PC-3 (cell line): ENCODE results near the gene ZNF43. TPM values are rescaled to one million over a fixed set of nuclear protein-coding genes. Genes with fewer than 3 reads are reported as not detected.

Source experiments
- ATAC-seq: fragments of 200-7000 bp; cut with Tn5 transposase; 2 replicates; pipeline ENCODE4 v1.9.1; 2020; ENCODE audit warnings: mild to moderate bottlenecking, moderate library complexity
- BruUV-seq: library from RNA; stranded (reverse); fragments of 400-500 nt; replicated peaks from 2 replicates; lab custom pipeline; 2021; lab: Mats Ljungman, UMichigan
- CTCF ChIA-PET: fragments of 300-600 bp; sonication (Branson Sonifier 250); formaldehyde crosslinking; loops from one replicate; lab custom pipeline; 2022; ENCODE audit warnings: antibody characterized with exemption; lab: Charles Lee
- POLR2A ChIA-PET: fragments of 300-600 bp; sonication (Branson Sonifier 250); formaldehyde crosslinking; loops from one replicate; lab custom pipeline; 2022; ENCODE audit warnings: antibody characterized with exemption; ENCODE audit not compliant: unreplicated experiment; lab: Charles Lee
- DNase-seq: peaks from one replicate; pipeline ENCODE4 v3.0.0-alpha.2; 2015
- H2AFZ ChIP-seq: fragments of 300-600 bp; sonication (generic); 2 replicates; pipeline ENCODE4 v1.6.0; 2016; ENCODE audit warnings: antibody characterized with exemption, low read length
- H3F3A ChIP-seq: fragments of 300-600 bp; sonication (generic); one replicate; pipeline ENCODE4 v1.6.0; 2017; ENCODE audit warnings: antibody characterized with exemption, low read length, control low read depth, mild to moderate bottlenecking; ENCODE audit not compliant: unreplicated experiment
- H3K27ac ChIP-seq: fragments of 300-600 bp; sonication (generic); 2 replicates; pipeline ENCODE4 v1.5.1; 2016; ENCODE audit warnings: mild to moderate bottlenecking, low read length
- H3K27me3 ChIP-seq: fragments of 300-600 bp; sonication (generic); 2 replicates; pipeline ENCODE4 v1.6.1; 2016; ENCODE audit warnings: low read length, mixed read lengths
- H3K36me3 ChIP-seq: fragments of 300-600 bp; sonication (generic); 2 replicates; pipeline ENCODE4 v1.6.1; 2016; ENCODE audit warnings: low read depth, mixed run types, low read length, mixed read lengths
- H3K4me1 ChIP-seq: fragments of 300-600 bp; sonication (generic); 2 replicates; pipeline ENCODE4 v1.5.1; 2016; ENCODE audit warnings: low read length; ENCODE audit not compliant: insufficient read depth
- H3K4me2 ChIP-seq: fragments of 300-600 bp; sonication (generic); 2 replicates; pipeline ENCODE4 v1.6.0; 2016; ENCODE audit warnings: low read length
- H3K4me3 ChIP-seq: fragments of 300-600 bp; sonication (generic); 2 replicates; pipeline ENCODE4 v1.5.1; 2016; ENCODE audit warnings: mild to moderate bottlenecking, low read length, mixed read lengths
- H3K79me2 ChIP-seq: fragments of 300-600 bp; sonication (generic); 2 replicates; pipeline ENCODE4 v1.6.1; 2017; ENCODE audit warnings: low read length, mixed read lengths
- H3K9ac ChIP-seq: fragments of 300-600 bp; sonication (generic); 2 replicates; pipeline ENCODE4 v1.6.0; 2016; ENCODE audit warnings: mild to moderate bottlenecking, low read length
- H3K9me2 ChIP-seq: fragments of 300-600 bp; sonication (generic); replicated peaks from 2 replicates; pipeline ENCODE4 v1.6.1; 2016; ENCODE audit warnings: mixed run types, low read length, mixed read lengths
- H3K9me3 ChIP-seq: fragments of 300-600 bp; sonication (generic); 2 replicates; pipeline ENCODE4 v1.6.1; 2016; ENCODE audit warnings: low read length, mixed read lengths
- H4K20me1 ChIP-seq: fragments of 300-600 bp; sonication (generic); 2 replicates; pipeline ENCODE4 v1.6.1; 2016; ENCODE audit warnings: low read length, mixed read lengths
- CTCF ChIP-seq: fragments of 300-600 bp; sonication (generic); conservative IDR thresholded peaks from 2 replicates; pipeline ENCODE4 v1.5.1; 2017; ENCODE audit warnings: antibody characterized with exemption, low read depth, mild to moderate bottlenecking, low read length
- EZH2 ChIP-seq: fragments of 300-600 bp; sonication (generic); IDR thresholded peaks from one replicate; pipeline ENCODE4 v1.6.1; 2017; ENCODE audit warnings: antibody characterized with exemption, mild to moderate bottlenecking, low read length; ENCODE audit not compliant: unreplicated experiment
- EZH2phosphoT487 ChIP-seq: fragments of 300-600 bp; sonication (generic); IDR thresholded peaks from 2 replicates; pipeline ENCODE4 v1.6.1; 2018; ENCODE audit warnings: mild to moderate bottlenecking, antibody characterized with exemption, low read length, borderline replicate concordance
- intact Hi-C: fragments of 100-400 bp; cut with micrococcal nuclease; formaldehyde crosslinking; loops from 2 replicates; pipeline ENCODE4 v1.9.0; 2023
- total RNA-seq: library from RNA; depleted of rRNA; stranded (reverse); fragments of >200 nt; gene quantifications from 2 replicates; pipeline ENCODE4 v1.2.3, GENCODE V29; 2014

Gene ZNF43
- total RNA-seq, 1 experiment from 2014 or later = 1.9 TPM

GRCh38 chr19:21841488-21842097 lies 5.6 kb upstream of the ZNF43 start:
- BruUV-seq = no TSS peak

GRCh38 chr19:21841081-21841480 lies 5.1 kb upstream of the ZNF43 start:
- Histone ChIP-seq H3K9me3 (peaks cover 4% of the 10 kb centered on the region; the same call in 1 of the 2 replicates), H3K9ac (no peak overlapping the region), H3K4me2 (no peak overlapping the region), H3K27ac (no peak overlapping the region), H3K9me2 (no peaks in the 10 kb centered on the region), H3K4me3 (no peak overlapping the region), H3F3A (no peaks in the 10 kb centered on the region), H3K79me2 (no peaks in the 10 kb centered on the region), H3K27me3 (no peaks in the 10 kb centered on the region), H4K20me1 (no peaks in the 10 kb centered on the region), H3K36me3 (no peaks in the 10 kb centered on the region), H2AFZ (no peak overlapping the region), H3K4me1 (no peaks in the 10 kb centered on the region)
- ChIA-PET CTCF (no interaction called here), POLR2A (no interaction called here)
- TF ChIP-seq EZH2phosphoT487 = no peak
- TF ChIP-seq CTCF = no peak
- no peak for TF ChIP-seq EZH2
- no TSS peak for BruUV-seq
- no peak for ATAC-seq
- intact Hi-C loops = no loop called here
- no peak for DNase-seq

More at GRCh38 chr19:21841488-21842097, 5.6 kb upstream of the ZNF43 start:
- Histone ChIP-seq H3K27me3 (no peaks in the 10 kb centered on the region), H3K9me2 (no peaks in the 10 kb centered on the region), H3K4me2 (no peak overlapping the region), H3K9ac (no peak overlapping the region), H3K9me3 (peaks cover 9% of the 10 kb centered on the region; the same call in 1 of the 2 replicates), H2AFZ (no peak overlapping the region), H3K27ac (no peak overlapping the region), H4K20me1 (no peaks in the 10 kb centered on the region), H3F3A (no peaks in the 10 kb centered on the region), H3K4me3 (no peak overlapping the region), H3K4me1 (no peaks in the 10 kb centered on the region), H3K79me2 (no peaks in the 10 kb centered on the region), H3K36me3 (no peaks in the 10 kb centered on the region; the same call in 1 of the 2 replicates)
- ATAC-seq (no peak), DNase-seq (no peak)
- intact Hi-C loops = no loop called here
- CTCF ChIA-PET = no interaction called here
- POLR2A ChIA-PET = no interaction called here
- TF ChIP-seq EZH2 (no peak), CTCF (no peak), EZH2phosphoT487 (no peak)

GRCh38 chr19:21839976-21840375 lies 4.0 kb upstream of the ZNF43 start:
- no peaks in the 10 kb centered on the region for H3F3A ChIP-seq
- H3K36me3 ChIP-seq = no peaks in the 10 kb centered on the region
- H3K9me3 ChIP-seq = peaks cover 4% of the 10 kb centered on the region; the same call in 1 of the 2 replicates
- H3K4me2 ChIP-seq = no peak overlapping the region
- H3K79me2 ChIP-seq = no peaks in the 10 kb centered on the region
- TF ChIP-seq EZH2phosphoT487 = no peak
- TF ChIP-seq CTCF = no peak
- no peak for TF ChIP-seq EZH2
- H3K9ac ChIP-seq = no peak overlapping the region
- no peaks in the 10 kb centered on the region for H4K20me1 ChIP-seq
- H3K4me1 ChIP-seq = no peaks in the 10 kb centered on the region
- POLR2A ChIA-PET = no interaction called here
- ATAC-seq = no peak
- no peak for DNase-seq
- H3K27me3 ChIP-seq = no peaks in the 10 kb centered on the region
- H3K27ac ChIP-seq = no peak overlapping the region
- no peak overlapping the region for H2AFZ ChIP-seq
- H3K9me2 ChIP-seq = no peaks in the 10 kb centered on the region
- intact Hi-C loops = no loop called here
- BruUV-seq = no TSS peak
- no peak overlapping the region for H3K4me3 ChIP-seq
- CTCF ChIA-PET = no interaction called here
